Testis (tissue), 2 donors: ENCODE data around the gene FAM171A1.

Experiments
- POLR2A ChIP-seq: fragments of 450-650 bp; IDR thresholded peaks from one replicate; pipeline ENCODE4 v1.6.1; 2017; ENCODE audit warnings: antibody characterized with exemption, mild to moderate bottlenecking, moderate library complexity
- TF ChIP-seq, protein P1 (sequence below), 3 experiments: fragments of 450-650 bp in 2 of 3; fragments of 200-600 bp in 1 of 3; sonication (generic) in 1 of 3; IDR thresholded peaks; one replicate each; pipeline ENCODE4 v1.5.1; 2016 to 2019; ENCODE audit warnings: antibody characterized with exemption in 3 of 3, mild to moderate bottlenecking in 2 of 3, moderate library complexity in 1 of 3

DNA sequence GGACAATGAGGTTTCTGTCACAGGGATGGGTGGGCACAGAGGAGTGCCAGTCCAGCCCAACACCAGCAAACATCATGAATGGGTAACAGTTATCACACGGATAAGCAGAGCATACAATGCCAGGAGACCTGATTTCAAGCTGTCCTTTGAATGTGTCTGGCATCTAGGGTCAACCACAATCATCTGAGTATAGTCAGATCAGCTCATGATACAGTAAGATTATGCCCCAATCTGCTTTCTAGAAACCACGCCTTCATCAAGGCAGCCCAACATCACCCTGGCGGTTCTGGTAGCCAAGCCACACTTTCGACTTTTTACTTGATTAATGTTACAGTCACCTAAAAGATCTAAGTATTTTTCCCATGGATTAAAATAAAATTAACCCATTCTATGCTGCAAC is 10.5 kb downstream of the FAM171A1 start:
- TF ChIP-seq, protein P1, sequence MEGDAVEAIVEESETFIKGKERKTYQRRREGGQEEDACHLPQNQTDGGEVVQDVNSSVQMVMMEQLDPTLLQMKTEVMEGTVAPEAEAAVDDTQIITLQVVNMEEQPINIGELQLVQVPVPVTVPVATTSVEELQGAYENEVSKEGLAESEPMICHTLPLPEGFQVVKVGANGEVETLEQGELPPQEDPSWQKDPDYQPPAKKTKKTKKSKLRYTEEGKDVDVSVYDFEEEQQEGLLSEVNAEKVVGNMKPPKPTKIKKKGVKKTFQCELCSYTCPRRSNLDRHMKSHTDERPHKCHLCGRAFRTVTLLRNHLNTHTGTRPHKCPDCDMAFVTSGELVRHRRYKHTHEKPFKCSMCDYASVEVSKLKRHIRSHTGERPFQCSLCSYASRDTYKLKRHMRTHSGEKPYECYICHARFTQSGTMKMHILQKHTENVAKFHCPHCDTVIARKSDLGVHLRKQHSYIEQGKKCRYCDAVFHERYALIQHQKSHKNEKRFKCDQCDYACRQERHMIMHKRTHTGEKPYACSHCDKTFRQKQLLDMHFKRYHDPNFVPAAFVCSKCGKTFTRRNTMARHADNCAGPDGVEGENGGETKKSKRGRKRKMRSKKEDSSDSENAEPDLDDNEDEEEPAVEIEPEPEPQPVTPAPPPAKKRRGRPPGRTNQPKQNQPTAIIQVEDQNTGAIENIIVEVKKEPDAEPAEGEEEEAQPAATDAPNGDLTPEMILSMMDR (IDR thresholded peaks at IDR 0.05) = no peak
- no peak for TF ChIP-seq POLR2A
